Gastroesophageal sphincter (tissue), 4 donors: ENCODE data around the gene DYSF. TPM values are rescaled to one million over a fixed set of nuclear protein-coding genes. Genes with fewer than 3 reads are reported as not detected.

Source experiments
- ATAC-seq: fragments of 150-250 bp; one replicate; pipeline ENCODE4 v1.9.1; 2016; ENCODE audit warnings: mild to moderate bottlenecking, moderate library complexity
- H3K27ac ChIP-seq, 4 donors: fragments of 200-600 bp; sonication (generic) in 3 of 4; 1 replicate in 3 of 4; 2 replicates in 1 of 4; pipeline ENCODE4 v1.5.1; 2016 to 2019
- H3K27me3 ChIP-seq: fragments of 200-600 bp; sonication (generic); one replicate; pipeline ENCODE4 v1.5.1; 2019
- H3K36me3 ChIP-seq, 2 donors: fragments of 200-600 bp; sonication (generic); one replicate each; pipeline ENCODE4 v1.5.1; 2019; ENCODE audit warnings: control low read depth in 1 of 2
- H3K4me1 ChIP-seq, 3 donors: fragments of 200-600 bp; sonication (generic); 1 replicate in 2 of 3; 2 replicates in 1 of 3; pipeline ENCODE4 v1.5.1; 2016 to 2019; ENCODE audit warnings: control low read depth in 2 of 3
- H3K4me3 ChIP-seq, 2 donors: fragments of 200-600 bp; sonication (generic); one replicate each; pipeline ENCODE4 v1.5.1; 2019; ENCODE audit warnings: mild to moderate bottlenecking in 1 of 2, moderate library complexity in 1 of 2
- H3K9me3 ChIP-seq, 3 donors: fragments of 200-600 bp; sonication (generic); one replicate each; pipeline ENCODE4 v1.5.1; 2017 to 2019; ENCODE audit warnings: control low read depth in 2 of 3
- EP300 ChIP-seq: sonication (generic); formaldehyde crosslinking; IDR thresholded peaks from one replicate; pipeline ENCODE4 v1.6.1; 2017; ENCODE audit warnings: antibody characterized with exemption, mild to moderate bottlenecking
- POLR2A ChIP-seq, 2 donors: fragments of 450-650 bp; IDR thresholded peaks; one replicate each; pipeline ENCODE4 v1.6.1; 2017; ENCODE audit warnings: antibody characterized with exemption in 2 of 2, mild to moderate bottlenecking in 2 of 2, moderate library complexity in 1 of 2
- POLR2AphosphoS5 ChIP-seq: sonication (generic); formaldehyde crosslinking; IDR thresholded peaks from one replicate; pipeline ENCODE4 v1.6.1; 2017; ENCODE audit warnings: antibody characterized with exemption
- WGBS, 2 donors: methylation state at CpG; one replicate each; pipeline ENCODE4 v1.1.5; 2018; ENCODE audit warnings: low coverage in 1 of 2; 5-methylcytosine and 5-hydroxymethylcytosine counted together
- total RNA-seq, 4 donors: library from RNA; depleted of rRNA; stranded (reverse); fragments of >200 nt; gene quantifications; one replicate each; pipeline ENCODE4 v1.1.0, GENCODE V29; 2016
- TF ChIP-seq, protein P1 (sequence below), 4 experiments: fragments of 200-600 bp in 2 of 4; fragments of 450-650 bp in 2 of 4; sonication (generic) in 1 of 4; IDR thresholded peaks; one replicate each; pipeline ENCODE4 v1.5.1; 2017 to 2019; ENCODE audit warnings: antibody characterized with exemption in 4 of 4, mild to moderate bottlenecking in 2 of 4, moderate library complexity in 2 of 4

DYSF gene
- total RNA-seq, 4 donors from 2014 or later = 11.0 to 50.1 (median 17.4) TPM

DNA sequence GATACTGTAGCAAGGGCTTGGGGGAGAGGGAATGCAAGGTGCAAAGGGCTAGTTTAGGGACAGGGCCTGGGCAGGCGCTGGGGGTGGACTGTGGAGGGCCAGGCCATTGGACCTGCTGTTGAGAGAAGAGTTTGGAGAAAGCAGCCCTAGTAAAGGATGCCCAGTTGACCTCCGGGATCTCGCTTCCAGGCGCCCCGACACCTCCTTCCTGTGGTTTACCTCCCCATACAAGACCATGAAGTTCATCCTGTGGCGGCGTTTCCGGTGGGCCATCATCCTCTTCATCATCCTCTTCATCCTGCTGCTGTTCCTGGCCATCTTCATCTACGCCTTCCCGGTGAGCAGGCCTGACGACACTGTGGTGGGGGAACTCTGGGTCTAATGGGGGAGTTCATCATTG lies 229.0 kb downstream of the DYSF start:
- Histone ChIP-seq H3K27me3 (no peaks in the 10 kb centered on the region), H3K4me3 (no peak overlapping the region), H3K9me3 (no peaks in the 10 kb centered on the region), H3K36me3 (peaks cover 0 to 62% of the 10 kb centered on the region in 2 donors), H3K4me1 (no peaks in the 10 kb centered on the region), H3K27ac (no peak overlapping the region)
- WGBS, 2 donors = 92 to 100% methylated on average over 1 to 7 of the region's 11 CpGs
- no peak for ATAC-seq
- TF ChIP-seq POLR2AphosphoS5 (no peak), EP300 (no peak), POLR2A (IDR thresholded peaks at IDR 0.05) (no peak)
- TF ChIP-seq, protein P1, sequence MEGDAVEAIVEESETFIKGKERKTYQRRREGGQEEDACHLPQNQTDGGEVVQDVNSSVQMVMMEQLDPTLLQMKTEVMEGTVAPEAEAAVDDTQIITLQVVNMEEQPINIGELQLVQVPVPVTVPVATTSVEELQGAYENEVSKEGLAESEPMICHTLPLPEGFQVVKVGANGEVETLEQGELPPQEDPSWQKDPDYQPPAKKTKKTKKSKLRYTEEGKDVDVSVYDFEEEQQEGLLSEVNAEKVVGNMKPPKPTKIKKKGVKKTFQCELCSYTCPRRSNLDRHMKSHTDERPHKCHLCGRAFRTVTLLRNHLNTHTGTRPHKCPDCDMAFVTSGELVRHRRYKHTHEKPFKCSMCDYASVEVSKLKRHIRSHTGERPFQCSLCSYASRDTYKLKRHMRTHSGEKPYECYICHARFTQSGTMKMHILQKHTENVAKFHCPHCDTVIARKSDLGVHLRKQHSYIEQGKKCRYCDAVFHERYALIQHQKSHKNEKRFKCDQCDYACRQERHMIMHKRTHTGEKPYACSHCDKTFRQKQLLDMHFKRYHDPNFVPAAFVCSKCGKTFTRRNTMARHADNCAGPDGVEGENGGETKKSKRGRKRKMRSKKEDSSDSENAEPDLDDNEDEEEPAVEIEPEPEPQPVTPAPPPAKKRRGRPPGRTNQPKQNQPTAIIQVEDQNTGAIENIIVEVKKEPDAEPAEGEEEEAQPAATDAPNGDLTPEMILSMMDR (IDR thresholded peaks at IDR 0.05) = no peak

GRCh38 chr2:71683070-71683469 lies 229.7 kb downstream of the DYSF start:
- H3K27ac ChIP-seq = no peak overlapping the region
- H3K36me3 ChIP-seq = peaks cover 0 to 69% of the 10 kb centered on the region in 2 donors
- H3K27me3 ChIP-seq = no peaks in the 10 kb centered on the region
- H3K4me3 ChIP-seq = no peak overlapping the region
- WGBS, 2 donors = no CpG with 5 or more reads among the region's 6 CpGs
- no peaks in the 10 kb centered on the region for H3K9me3 ChIP-seq
- H3K4me1 ChIP-seq = no peaks in the 10 kb centered on the region
- no peak for TF ChIP-seq POLR2AphosphoS5
- TF ChIP-seq, protein P1 (IDR thresholded peaks at IDR 0.05) = no peak
- no peak for TF ChIP-seq EP300
- TF ChIP-seq POLR2A (IDR thresholded peaks at IDR 0.05) = no peak
- ATAC-seq = no peak

- H3K4me3 ChIP-seq = no peak overlapping the region
- WGBS, 2 donors = no CpG with 5 or more reads among the region's 1 CpG
- no peaks in the 10 kb centered on the region for H3K4me1 ChIP-seq
- no peaks in the 10 kb centered on the region for H3K27me3 ChIP-seq
- H3K36me3 ChIP-seq = peaks cover 0 to 75% of the 10 kb centered on the region in 2 donors
- H3K9me3 ChIP-seq = no peaks in the 10 kb centered on the region
- ATAC-seq = no peak
- TF ChIP-seq, protein P1 (IDR thresholded peaks at IDR 0.05) = no peak
- no peak for TF ChIP-seq EP300
- no peak for TF ChIP-seq POLR2A (IDR thresholded peaks at IDR 0.05)
- no peak for TF ChIP-seq POLR2AphosphoS5
- H3K27ac ChIP-seq = no peak overlapping the region
Observed at GRCh38 chr2:71683666-71684065, 230.3 kb downstream of the DYSF start.

GRCh38 chr2:71684226-71685072 lies 231.1 kb downstream of the DYSF start:
- no peaks in the 10 kb centered on the region for H3K27me3 ChIP-seq
- no peak for ATAC-seq

More at GRCh38 chr2:71684226-71685072, 231.1 kb downstream of the DYSF start:
- H3K36me3 ChIP-seq = peaks cover 0 to 82% of the 10 kb centered on the region in 2 donors
- TF ChIP-seq, protein P1 (IDR thresholded peaks at IDR 0.05) = no peak
- TF ChIP-seq EP300 (no peak), POLR2AphosphoS5 (no peak), POLR2A (IDR thresholded peaks at IDR 0.05) (no peak)
- H3K9me3 ChIP-seq = no peaks in the 10 kb centered on the region
- no peak overlapping the region for H3K4me3 ChIP-seq
- H3K4me1 ChIP-seq = no peaks in the 10 kb centered on the region
- H3K27ac ChIP-seq = no peak overlapping the region
- WGBS, 2 donors = 92% methylated on average over 5 of the region's 13 CpGs; no CpG with 5 or more reads in 1 of the 2 donors
